ENCODE data around the gene NQO2. TPM values are rescaled to one million over a fixed set of nuclear protein-coding genes. Genes with fewer than 3 reads are reported as not detected.

NQO2 gene
- total RNA-seq, 1 donor from 2014 or later: 28.1 TPM

DNA sequence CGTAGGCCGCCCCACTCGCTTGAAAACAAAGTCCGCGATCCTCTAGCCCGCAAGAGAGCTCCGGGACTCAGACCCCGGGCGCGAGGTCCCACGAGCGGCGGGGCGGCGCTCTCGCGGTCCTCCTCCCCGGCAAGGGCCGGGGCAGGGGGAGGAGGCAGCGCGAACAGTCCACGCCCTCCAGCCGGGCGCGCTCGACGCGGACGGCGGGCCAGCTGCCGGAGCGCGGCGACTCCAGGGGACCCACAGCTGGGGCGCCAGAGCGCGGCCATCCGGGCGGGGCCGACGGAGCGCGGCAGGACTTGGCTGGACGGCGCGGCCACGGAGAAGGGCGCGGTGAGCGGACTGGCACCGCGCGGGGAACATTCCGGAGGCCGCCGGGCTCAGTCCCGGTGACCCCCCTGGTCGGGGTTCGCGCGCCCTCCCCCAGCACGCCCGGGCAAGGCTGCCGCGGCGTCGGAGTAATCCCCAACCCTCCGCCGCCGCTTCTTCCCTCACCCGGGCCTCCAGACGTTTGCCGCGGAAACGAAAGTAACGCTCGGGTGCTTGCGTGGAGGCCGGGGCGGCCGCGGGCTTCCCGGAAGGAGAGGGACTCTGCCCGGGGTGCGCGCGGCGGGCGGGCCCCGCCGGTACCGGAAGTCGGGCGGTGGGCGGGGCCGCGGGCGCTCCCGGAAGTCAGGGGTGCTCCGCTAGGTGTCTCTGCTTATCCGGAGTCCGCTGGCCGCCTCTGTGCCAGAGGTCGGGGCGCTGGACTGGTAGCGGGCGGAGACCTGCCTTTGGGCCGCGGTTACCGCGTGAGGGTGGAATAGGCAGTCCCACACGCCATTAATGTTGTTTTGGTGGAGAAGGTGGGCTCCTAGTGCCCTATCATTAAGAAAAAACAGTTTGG is 68.9 kb downstream of the NQO2 start, which contains the start of gene RIPK1:
Gene RIPK1, plus strand, starts transcription at position 166 of the 886 bp plus-strand sequence. CDS start 8,330 bp downstream, outside the sequence.
- Mint-ChIP-seq H3K4me1 (ENCODE audit: low read depth, unreplicated experiment) (peaks cover 7% of the 10 kb centered on the region), H3K9me3 (ENCODE audit: unreplicated experiment) (peaks cover 13% of the 10 kb centered on the region), H3K36me3 (ENCODE audit: unreplicated experiment) (no peaks in the 10 kb centered on the region), H3K27ac (ENCODE audit: unreplicated experiment) (peak within 1 kb of the TSS; percentile 95), H3K4me3 (ENCODE audit: unreplicated experiment) (peak within 1 kb of the TSS; percentile 91), H3K27me3 (ENCODE audit: unreplicated experiment) (peaks cover 15% of the 10 kb centered on the region)
- peak; percentile 94 for DNase-seq
- TF ChIP-seq, protein P1, sequence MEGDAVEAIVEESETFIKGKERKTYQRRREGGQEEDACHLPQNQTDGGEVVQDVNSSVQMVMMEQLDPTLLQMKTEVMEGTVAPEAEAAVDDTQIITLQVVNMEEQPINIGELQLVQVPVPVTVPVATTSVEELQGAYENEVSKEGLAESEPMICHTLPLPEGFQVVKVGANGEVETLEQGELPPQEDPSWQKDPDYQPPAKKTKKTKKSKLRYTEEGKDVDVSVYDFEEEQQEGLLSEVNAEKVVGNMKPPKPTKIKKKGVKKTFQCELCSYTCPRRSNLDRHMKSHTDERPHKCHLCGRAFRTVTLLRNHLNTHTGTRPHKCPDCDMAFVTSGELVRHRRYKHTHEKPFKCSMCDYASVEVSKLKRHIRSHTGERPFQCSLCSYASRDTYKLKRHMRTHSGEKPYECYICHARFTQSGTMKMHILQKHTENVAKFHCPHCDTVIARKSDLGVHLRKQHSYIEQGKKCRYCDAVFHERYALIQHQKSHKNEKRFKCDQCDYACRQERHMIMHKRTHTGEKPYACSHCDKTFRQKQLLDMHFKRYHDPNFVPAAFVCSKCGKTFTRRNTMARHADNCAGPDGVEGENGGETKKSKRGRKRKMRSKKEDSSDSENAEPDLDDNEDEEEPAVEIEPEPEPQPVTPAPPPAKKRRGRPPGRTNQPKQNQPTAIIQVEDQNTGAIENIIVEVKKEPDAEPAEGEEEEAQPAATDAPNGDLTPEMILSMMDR (IDR thresholded peaks at IDR 0.05; ENCODE audit: partially characterized antibody, unreplicated experiment): peak; percentile 24

Other genes with a start within 250 kb of the NQO2 start
- gene MYLK4, start 249.0 kb upstream of the NQO2 start, total RNA-seq (ENCODE audit: unreplicated experiment): 0.49 TPM
- 46.5 TPM for gene WRNIP1, start 234.5 kb upstream of the NQO2 start, total RNA-seq (ENCODE audit: unreplicated experiment)
- 8.2 TPM for gene SERPINB1, start 158.0 kb upstream of the NQO2 start, total RNA-seq (ENCODE audit: unreplicated experiment)
- 23.8 TPM for gene SERPINB9, start 96.6 kb upstream of the NQO2 start, total RNA-seq (ENCODE audit: unreplicated experiment)
- gene SERPINB6, start 28.3 kb upstream of the NQO2 start, total RNA-seq (ENCODE audit: unreplicated experiment): 14.0 TPM
- 10.6 TPM for gene RIPK1, start 68.6 kb downstream of the NQO2 start, total RNA-seq (ENCODE audit: unreplicated experiment)
- 72.1 TPM for gene BPHL, start 118.8 kb downstream of the NQO2 start, total RNA-seq (ENCODE audit: unreplicated experiment)
- 769 TPM for gene TUBB2A, start 157.7 kb downstream of the NQO2 start, total RNA-seq (ENCODE audit: unreplicated experiment)
- gene TUBB2B, start 227.8 kb downstream of the NQO2 start, total RNA-seq (ENCODE audit: unreplicated experiment): 1,777 TPM

Data from glutamatergic neuron (in vitro differentiated cells).